Activated naive CD4-positive, alpha-beta T cell treated with Interleukin-2 at 50 U/mL for 16 hours (primary cell): Measurements from ENCODE around the gene POMT1.
A peak's percentile ranks its signal among the peaks of the same experiment; 100 is the strongest.
"Not testable (repeated sequence)": the region's sequence is repeated elsewhere in the genome, so short reads cannot be mapped to it uniquely, and the experiment has no call there.

Experiments used
- DNase-seq: peaks from one replicate; pipeline ENCODE4 v3.0.0-alpha.2; 2020

POMT1 gene

GRCh38 chr9:131528886-131529505, 26.3 kb downstream of the POMT1 start:
- DNase-seq = no peak

GRCh38 chr9:131529597-131530545, 27.2 kb downstream of the POMT1 start:
- no peak for DNase-seq

- DNase-seq = peak; percentile 19
These were observed 27.8 kb downstream of the POMT1 start for GRCh38 chr9:131530546-131530919.

GRCh38 chr9:131530920-131531832, 28.5 kb downstream of the POMT1 start, which contains the start of gene UCK1:
TSS of gene UCK1 (minus strand) at chr9:131531263. CDS start at chr9:131531174, 89 bp downstream.
- peak; percentile 73 for DNase-seq

- no peak for DNase-seq
These were observed 32.1 kb downstream of the POMT1 start for GRCh38 chr9:131534721-131535237.

- DNase-seq = no peak
These were observed 35.2 kb downstream of the POMT1 start for GRCh38 chr9:131537946-131538345.

GRCh38 chr9:131539223-131539923, 36.7 kb downstream of the POMT1 start:
- DNase-seq = no peak

- no peak for DNase-seq
These were observed 40.4 kb downstream of the POMT1 start for GRCh38 chr9:131543141-131543540.

- DNase-seq = no peak
These were observed 42.5 kb downstream of the POMT1 start, which contains the start of gene PRRT1B for GRCh38 chr9:131545003-131545785. TSS of gene PRRT1B (plus strand) at chr9:131545523. CDS start at chr9:131545616, 93 bp downstream.

GRCh38 chr9:131545786-131546335, 43.1 kb downstream of the POMT1 start:
- no peak for DNase-seq

- DNase-seq = peak; percentile 14
These were observed 43.8 kb downstream of the POMT1 start for GRCh38 chr9:131546336-131547084.

- DNase-seq = not testable (repeated sequence)
These were observed 46.5 kb downstream of the POMT1 start for GRCh38 chr9:131549186-131549585.

GRCh38 chr9:131550465-131550864, 47.7 kb downstream of the POMT1 start:
- DNase-seq = not testable (repeated sequence)

GRCh38 chr9:131552030-131552429, 49.3 kb downstream of the POMT1 start:
- DNase-seq = no peak

- no peak for DNase-seq
These were observed 51.5 kb downstream of the POMT1 start for GRCh38 chr9:131554087-131554842.

- DNase-seq = no peak
These were observed 52.2 kb downstream of the POMT1 start for GRCh38 chr9:131554843-131555351.

- DNase-seq = no peak
These were observed 53.3 kb downstream of the POMT1 start for GRCh38 chr9:131555841-131556673.
